ENCODE data around the gene RACGAP1.
"Not testable (repeated sequence)": the region's sequence is repeated elsewhere in the genome, so short reads cannot be mapped to it uniquely, and the experiment has no call there.

The RACGAP1 gene

DNA sequence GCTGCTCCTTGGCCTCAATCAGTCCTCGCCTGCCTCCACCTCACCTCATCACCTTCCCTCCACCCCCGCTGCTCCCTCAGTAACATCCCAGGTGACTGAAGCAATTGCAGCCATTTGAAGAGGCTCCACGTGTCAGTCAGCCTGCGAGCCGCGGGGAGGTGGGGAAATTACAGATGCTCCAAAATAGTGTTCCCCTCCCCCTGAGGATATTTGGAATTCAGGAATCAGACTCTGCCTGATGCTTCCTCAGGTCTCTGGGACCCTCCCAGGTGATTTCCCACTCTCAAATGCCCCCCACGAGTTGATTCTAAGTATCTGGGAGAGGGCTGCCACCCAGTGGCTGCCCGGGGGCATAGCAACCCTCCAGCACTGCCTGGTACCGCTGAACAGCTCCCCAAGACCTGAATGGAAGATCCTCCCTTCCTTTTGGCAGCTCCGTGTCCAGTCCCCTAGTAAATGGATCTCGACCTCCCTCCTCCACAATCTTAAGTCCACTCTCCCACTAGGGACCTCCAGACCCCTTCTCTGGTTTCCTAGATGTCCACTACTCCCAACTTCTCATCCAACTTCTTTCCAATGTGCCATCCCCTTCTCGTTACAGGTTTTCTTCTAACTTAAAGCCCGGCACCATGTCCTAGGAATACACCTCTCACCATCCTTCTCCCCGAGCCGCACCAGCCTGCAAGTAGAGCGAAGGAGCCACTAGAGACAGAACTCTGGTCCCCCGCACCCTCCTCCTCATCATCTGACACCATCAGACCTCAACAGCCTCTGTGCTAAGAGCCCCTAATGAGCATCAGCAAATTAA lies 30.7 kb upstream of the RACGAP1 start:
- DNase-seq = no peak

- DNase-seq = peak; percentile 52
Measured at GRCh38 chr12:50053583-50053982, 28.3 kb upstream of the RACGAP1 start.

DNA sequence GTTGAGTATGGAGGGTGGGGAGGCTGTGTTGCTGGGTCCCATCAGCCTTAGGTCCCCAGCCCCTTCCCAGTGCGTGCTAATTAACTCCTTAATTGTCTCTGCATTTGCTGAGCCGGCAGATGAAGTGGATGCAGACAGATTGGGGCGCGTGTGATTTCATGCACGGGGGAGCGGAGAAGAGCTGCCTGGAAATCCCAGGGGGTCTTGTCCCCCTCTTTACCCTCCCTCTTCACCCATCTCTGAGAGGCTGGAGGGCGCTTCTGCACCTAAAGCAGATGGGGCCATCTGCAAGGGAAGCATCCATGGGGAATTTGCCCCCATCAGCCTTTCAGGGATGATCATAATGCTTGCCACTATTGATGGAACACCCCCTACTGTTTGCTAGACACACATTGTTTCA lies 27.7 kb upstream of the RACGAP1 start:
- DNase-seq = no peak

DNA sequence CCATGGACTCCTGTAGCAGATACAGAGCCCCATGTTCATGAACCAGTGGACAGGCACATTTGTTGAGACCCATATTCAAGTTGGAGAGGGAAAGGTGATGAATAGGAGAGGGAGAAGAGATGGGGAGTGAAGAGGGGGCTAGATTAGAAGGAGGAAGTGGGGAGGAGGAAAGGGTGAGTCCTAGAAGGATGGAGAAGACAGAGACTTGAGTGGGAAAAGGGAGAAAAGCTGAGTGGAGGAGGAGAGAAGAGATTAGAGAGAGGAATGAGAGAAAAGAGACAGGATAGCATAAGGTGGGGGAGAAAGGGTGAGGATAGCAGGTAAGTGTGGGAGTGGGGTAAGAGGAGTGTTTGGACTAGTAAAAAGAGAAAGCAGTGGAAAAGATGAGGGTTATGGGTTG lies 27.2 kb upstream of the RACGAP1 start:
- DNase-seq = no peak

DNA sequence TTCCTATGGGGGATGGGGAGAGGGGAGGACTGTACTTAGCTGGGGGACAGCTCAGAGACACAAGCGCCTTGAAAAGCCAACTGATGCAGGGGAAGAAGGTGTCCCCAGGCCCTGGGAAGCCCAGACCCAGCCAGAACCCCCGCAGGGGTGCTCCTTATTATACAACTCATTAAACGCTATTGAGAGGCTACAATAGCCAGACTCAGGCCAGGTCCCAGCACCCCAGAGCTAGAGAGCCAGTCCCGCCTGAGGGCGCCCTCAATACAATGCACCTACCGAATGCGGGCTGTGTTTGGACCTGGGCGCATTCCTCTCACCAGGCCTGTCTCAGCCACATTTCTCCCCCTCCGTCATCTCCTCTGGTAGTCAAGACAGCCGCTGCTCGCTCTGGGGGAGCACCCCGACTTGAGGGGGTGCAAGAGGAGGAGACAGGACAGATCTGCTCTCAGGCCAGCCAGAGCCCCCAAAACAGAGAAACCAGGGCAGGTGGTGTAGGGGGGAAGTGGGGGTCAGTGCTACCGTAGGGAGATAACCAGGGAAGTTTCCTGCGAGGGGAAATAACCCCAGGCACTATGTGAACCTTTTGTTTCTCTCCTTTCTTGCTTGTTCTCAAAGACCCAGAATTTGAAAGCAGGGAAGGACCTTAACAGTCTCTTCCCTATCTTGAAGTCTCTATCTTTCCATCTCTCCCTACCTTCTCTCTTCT lies 26.0 kb upstream of the RACGAP1 start:
- no peak for DNase-seq

- DNase-seq = peak; percentile 92
Measured at GRCh38 chr12:50050410-50051098, 25.3 kb upstream of the RACGAP1 start.

DNA sequence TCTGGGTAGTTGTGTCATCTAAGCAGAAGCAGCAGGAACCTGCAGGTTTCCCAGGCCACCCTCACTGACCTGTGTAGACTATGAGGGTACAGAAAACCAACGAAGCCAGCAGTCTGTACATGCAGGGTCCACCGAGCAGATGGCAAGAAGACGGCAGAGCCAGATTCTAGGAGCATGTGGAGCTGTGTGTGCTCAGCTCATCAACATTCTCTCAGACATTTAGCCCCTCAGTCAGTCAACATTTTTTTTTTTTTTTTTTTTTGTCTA lies 24.8 kb upstream of the RACGAP1 start:
- no peak for DNase-seq

- no peak for DNase-seq
Measured at GRCh38 chr12:50049254-50050118, 24.2 kb upstream of the RACGAP1 start.

- DNase-seq = no peak
Measured at GRCh38 chr12:50047693-50048250, 22.5 kb upstream of the RACGAP1 start.

GRCh38 chr12:50043854-50044253 lies 18.6 kb upstream of the RACGAP1 start:
- no peak for DNase-seq

DNA sequence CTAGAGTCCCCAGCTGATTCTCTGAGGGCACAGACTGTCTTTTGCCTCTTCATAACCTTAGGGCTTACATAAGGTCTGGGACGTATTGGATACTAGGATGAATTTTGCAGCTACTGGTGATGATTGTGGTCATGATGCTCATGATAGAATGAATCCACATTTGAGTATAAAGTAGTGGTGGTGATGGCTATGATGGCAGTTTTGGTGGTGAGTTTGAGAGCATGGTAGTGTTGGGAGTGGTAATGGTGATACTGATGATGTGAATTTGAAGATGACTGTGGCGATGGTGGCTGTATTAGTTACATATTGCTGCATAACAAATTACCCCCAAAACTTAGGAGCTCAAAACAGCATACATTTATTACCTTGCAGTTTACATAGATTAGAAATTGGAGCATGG lies 18.0 kb upstream of the RACGAP1 start:
- DNase-seq = no peak

DNA sequence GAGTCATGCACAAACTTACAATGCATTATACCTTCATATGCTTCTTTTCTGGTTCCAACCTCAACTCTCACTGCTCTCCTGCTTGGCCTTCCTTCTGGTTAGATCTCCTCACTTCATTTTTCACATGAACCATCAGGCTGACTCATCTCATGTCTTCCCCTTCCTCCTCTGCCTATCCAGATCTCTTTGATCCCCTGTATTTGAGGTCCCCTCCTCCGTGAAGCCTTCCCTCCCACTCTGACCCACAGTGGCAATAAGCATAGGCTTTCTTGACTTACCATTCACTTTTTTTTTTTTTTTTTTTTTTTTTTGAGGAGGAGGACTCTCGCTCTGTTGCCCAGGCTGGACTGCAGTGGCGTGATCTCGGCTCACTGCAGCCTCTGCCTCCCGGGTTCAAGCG lies 17.4 kb upstream of the RACGAP1 start:
- no peak for DNase-seq

GRCh38 chr12:50041962-50042361 lies 16.7 kb upstream of the RACGAP1 start:
- DNase-seq = no peak

DNA sequence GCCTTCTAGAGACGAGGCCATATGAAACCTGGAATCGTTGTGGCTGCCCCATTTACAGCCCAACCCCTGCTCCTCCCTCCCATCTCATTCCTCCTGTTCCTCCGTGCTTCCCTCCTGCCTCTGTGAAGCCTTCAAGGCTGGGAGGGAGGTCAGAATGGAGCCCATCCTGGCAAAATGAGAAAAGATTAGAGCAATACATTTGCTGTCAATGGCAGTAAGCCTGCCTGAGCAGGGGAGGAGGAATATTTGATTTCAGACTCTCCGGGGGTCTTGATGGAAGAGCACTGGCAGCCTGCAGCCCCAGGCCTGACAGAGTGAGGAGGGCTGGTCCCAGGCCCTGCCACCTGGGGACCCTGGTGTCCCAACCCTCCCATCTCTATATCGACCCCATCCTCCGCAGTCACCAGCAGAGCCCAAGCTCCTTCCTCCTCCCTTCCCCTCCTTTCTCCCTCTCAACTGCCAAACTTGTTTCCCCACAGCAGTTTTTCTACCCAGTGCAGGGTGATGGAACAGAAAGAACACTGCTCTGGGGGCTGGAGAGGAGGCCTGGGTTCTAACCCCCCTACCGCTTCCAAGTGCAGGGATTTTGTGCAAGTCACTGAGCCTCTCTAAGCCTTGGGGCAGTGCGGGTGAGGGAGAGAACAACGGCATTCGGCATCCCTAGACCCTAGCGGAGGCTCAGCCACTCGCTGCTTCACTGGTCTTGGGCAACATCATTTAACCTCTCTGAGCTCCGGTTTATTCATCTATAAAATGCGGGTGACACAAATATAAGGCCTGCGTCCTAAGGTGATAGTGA lies 16.0 kb upstream of the RACGAP1 start:
- no peak for DNase-seq

DNA sequence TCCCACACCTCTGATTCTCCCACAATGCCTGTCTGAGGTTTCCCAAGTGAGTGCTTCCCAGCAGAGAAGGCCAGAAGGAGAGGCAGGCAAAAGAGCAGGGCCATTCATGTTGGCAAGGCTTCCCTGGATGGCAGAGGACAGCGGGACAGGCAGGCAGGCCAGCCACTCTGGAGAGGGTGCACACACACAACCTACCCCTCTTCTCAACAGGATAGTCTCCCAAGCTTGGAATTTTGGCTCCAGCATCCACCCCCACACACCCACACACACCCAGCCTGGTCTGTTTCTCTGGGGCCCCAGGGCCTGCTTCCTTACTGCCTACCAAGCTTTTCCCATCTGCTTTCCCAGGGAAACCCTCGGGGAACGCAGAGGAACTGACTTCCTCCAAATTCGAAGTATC lies 15.4 kb upstream of the RACGAP1 start:
- DNase-seq = no peak

DNA sequence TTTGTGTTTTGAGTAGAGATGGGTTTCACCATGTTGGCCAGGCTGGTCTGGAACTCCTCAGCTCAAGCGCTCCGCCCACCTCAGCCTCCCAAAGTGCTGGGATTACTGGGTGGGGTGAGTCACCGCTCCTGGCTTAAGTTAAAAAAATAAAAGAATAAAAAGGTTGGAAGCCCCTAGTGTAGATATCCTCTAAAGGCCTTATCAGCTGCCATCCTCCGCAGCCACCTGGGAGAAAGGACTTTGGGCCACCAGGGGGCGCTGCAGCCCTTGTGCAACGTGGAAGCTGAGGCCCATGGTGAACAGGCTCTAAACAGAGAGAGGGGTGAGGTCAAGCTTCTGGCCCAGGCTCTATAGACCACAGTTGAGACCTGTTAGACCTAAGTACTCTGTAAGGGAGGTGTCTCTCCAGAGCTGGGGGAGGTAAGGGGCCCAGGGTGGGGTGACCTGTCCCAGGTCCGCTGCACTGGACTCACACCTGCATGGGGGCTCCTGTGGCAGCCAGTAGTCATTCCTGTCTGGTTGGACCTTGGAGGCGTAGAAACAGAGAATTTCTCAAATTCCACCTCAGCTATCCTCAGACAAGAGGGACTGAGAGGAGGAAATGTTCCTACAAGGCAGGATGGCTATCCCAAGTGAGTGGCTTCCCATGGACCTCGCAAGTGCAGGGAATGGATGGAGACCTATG lies 14.0 kb upstream of the RACGAP1 start:
- DNase-seq = peak; percentile 35

DNA sequence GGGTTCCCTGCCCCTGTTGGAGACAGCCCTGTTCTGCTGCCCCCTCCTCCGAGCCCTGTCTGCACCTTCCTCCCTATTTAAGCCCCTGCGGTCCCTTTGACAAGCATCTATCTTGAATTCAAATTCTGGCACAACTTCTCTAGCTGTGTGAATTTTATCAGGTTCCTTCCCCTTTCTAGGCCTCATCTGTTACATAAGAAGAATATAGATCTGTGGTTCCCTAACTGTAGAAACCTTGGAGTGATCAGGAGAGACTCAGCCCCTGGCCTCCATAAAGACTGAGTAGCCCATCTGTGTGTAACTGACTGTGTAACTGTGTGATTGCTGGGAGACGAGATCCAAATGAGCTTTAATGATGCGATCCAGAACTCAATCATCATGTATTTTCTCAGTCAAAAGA lies 13.0 kb upstream of the RACGAP1 start:
- no peak for DNase-seq

DNA sequence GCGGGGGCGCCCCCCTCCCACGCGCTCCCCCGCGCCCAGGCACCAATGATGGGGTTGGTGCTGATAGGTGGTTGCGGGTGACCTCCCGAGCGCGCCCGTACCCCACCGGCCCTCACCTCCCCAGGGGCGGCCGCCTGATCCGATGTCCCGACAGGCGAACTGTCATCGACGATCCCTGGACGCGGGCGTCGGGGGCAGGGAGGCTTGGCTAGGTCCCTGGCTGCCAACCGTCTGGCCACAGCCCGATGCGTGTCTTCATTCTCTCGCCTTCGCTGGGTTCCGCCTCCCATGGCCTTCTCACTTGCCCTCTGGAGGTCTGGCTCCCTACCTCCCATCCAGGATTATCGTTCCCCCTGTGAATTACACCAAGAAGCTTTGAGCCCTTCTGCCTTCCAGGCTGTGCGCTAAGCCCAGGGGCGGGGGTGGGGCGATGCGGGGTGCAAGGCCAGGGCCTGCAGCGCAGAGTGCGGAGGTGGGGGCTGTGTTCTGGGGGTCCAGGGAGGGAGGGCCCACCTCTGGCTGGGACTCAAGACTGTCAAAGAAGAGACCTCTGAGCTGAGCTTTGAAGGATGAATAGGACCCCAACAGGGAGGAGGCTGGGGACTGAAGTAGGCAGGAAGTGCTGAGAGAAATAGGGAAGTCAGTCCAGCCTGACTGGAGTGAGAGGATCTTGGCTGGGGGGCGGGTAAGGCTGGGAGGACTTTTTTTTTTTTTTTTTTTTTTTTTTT lies 7.7 kb upstream of the RACGAP1 start:
- DNase-seq = peak; percentile 54

- DNase-seq = no peak
Measured at GRCh38 chr12:50032515-50032853, 7.2 kb upstream of the RACGAP1 start.

- DNase-seq = not testable (repeated sequence)
Measured at GRCh38 chr12:50030449-50030848, 5.2 kb upstream of the RACGAP1 start.

DNA sequence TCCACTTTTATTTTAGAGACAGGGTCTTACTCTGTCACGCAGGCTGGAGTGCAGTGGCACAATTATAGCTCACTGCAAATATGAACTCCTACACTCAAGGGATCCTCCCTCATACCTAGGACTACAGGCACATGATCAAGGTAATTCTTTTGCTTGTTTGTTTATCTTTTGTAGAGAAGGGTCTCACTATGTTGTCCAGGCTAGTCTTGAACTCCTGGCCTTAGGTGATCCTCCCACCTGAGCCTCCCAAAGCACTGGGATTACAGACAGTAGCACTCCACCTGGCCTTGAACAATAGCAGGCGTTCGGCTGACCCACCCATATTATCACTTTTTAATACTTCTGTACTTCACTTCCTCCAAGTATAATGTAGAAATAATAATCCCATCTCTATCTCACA lies 1.4 kb upstream of the RACGAP1 start:
- no peak for DNase-seq

Measured in GF-D8 (cell line).